LNCaP clone FGC (cell line): ENCODE measurements around the gene SEMA3E.

Experiments used
- DNase-seq: peaks from one replicate; pipeline ENCODE4 v3.0.0-alpha.2; 2011; ENCODE audit warnings: low read depth
- H3K4me3 ChIP-seq: 2 replicates; pipeline ENCODE4 v1.5.1; 2011; ENCODE audit warnings: mild to moderate bottlenecking, low read depth, low read length, control low read depth
- TF ChIP-seq, protein P1 (sequence below): IDR thresholded peaks from 2 replicates; pipeline ENCODE4 v1.5.1; 2012; ENCODE audit warnings: mild to moderate bottlenecking; ENCODE audit not compliant: control insufficient read depth, insufficient read depth; ENCODE audit errors: extremely low read depth

Gene SEMA3E

DNA sequence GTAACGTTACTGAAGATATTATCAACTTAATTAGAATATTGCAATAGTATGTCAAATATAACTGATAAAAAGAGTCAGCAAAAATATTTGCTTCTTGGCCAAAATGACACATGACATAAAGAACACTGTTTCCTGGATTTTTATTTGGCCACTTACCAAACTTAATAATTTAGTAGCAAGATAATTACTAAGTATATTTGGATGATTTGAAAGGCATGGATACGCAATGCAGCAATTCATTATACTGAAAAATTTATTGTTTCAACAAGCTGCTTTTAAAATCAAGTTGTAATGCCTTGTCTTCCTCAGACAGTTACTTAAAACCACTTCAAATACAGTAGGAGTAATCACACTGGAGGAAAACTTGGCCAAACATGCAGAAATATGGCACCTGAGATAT is 234.0 kb downstream of the SEMA3E start:
- no peak for DNase-seq
- no peak overlapping the region for H3K4me3 ChIP-seq
- TF ChIP-seq, protein P1, sequence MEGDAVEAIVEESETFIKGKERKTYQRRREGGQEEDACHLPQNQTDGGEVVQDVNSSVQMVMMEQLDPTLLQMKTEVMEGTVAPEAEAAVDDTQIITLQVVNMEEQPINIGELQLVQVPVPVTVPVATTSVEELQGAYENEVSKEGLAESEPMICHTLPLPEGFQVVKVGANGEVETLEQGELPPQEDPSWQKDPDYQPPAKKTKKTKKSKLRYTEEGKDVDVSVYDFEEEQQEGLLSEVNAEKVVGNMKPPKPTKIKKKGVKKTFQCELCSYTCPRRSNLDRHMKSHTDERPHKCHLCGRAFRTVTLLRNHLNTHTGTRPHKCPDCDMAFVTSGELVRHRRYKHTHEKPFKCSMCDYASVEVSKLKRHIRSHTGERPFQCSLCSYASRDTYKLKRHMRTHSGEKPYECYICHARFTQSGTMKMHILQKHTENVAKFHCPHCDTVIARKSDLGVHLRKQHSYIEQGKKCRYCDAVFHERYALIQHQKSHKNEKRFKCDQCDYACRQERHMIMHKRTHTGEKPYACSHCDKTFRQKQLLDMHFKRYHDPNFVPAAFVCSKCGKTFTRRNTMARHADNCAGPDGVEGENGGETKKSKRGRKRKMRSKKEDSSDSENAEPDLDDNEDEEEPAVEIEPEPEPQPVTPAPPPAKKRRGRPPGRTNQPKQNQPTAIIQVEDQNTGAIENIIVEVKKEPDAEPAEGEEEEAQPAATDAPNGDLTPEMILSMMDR: no peak

DNA sequence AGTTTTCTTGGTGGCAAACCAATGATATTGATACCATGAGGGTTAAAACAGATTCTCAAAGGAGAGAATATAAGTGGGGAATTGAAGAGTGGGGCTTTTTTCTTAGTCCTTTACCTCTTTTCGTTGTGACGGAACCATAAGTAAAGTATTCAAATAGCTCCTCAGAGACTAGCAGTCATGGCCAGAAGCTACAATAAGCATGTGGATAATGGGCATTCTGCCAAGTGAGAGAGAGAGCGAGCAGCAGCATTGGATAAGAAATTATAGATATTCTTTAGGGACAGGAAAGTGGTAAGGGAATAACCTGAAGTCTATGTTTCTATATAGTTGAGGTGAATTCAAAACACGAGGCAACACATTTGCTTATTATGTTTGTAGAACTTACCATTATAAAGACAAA is 235.1 kb downstream of the SEMA3E start:
- H3K4me3 ChIP-seq: no peak overlapping the region
- no peak for DNase-seq
- TF ChIP-seq, protein P1: no peak

DNA sequence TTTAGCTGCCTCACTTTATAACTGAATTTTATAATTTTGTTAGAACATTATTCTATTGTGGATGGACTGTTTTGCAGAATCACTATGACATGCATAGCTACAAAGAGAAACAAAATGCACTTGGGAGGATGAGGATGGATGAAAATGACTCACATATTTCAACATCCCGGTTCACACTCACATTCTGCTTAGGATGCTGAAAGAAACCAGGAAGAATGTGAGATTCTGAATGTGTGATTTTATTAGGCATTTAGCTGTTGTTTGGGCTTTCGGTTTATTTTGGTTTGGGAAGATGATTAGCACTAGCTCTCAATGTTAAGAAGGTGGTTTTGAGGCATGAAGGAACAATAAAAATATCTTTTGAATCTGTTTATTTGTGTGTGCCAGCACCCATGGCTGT is 235.5 kb downstream of the SEMA3E start:
- H3K4me3 ChIP-seq: no peak overlapping the region
- TF ChIP-seq, protein P1: no peak
- no peak for DNase-seq

DNA sequence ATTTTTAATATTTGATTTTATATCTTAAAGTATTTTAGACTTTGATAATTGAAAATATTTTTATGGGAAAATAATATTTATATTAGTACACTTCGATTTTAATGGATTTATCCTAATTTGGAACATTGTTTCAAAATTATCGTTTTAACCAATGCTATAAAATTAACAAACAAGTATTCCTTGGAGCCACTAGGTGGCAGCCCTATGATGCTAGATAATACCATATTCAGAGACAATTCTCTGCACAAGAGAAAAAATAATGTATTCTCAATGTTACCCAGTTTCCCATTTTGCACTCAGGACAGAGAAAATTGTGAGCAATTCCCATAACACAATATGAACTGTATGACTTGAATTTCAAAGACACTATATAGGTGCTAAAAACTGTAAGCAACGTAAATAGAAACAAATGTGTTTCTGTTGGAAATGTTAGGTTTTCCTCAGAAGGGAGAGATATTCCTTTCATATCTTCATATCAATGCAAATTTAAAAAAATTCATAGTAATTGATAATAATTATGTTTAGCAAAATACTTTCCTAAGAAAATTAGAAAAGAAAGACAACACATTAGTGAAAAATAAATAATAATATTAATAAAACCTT is 237.8 kb downstream of the SEMA3E start:
- no peak overlapping the region for H3K4me3 ChIP-seq
- TF ChIP-seq, protein P1: peak; percentile 62
- peak; percentile 18 for DNase-seq

DNA sequence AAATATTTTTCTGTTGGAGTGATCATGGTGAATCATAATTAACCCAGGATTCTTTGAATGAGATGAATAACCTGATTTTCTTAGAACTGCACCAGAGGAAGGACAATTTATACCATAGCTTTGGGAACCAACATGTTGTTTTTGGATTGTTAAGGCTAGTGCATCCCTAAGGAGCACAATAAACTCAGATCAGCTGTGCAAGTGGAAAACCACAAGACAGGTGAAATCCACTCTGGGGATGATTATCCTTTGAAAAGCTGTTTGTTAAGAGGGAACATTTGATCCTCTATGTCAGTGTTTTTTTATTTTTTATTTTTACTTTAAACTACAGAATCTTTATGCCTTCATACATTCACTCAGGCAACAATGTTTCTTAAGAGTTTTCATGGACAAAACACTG is 254.2 kb downstream of the SEMA3E start:
- TF ChIP-seq, protein P1: no peak
- no peak for DNase-seq
- no peak overlapping the region for H3K4me3 ChIP-seq

DNA sequence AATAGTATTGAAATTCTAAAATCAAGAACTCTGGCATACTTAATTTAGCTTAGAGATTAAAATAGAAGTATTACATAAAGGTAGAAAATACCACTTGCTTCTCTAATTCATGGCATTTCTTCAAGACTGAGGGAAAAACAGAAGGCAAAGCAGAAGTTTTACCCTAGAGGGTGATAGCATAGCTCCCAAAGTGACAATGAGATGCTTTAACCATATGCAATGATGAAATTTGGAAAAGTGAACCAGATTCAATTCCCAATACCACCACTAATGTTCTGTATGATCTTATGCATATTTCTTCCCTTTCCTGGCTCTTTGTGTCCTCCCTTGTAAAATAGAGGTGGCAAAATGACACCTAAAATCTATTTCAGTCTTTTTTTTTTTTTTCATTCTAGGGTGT is 260.5 kb downstream of the SEMA3E start:
- TF ChIP-seq, protein P1: no peak
- H3K4me3 ChIP-seq: no peak overlapping the region

DNA sequence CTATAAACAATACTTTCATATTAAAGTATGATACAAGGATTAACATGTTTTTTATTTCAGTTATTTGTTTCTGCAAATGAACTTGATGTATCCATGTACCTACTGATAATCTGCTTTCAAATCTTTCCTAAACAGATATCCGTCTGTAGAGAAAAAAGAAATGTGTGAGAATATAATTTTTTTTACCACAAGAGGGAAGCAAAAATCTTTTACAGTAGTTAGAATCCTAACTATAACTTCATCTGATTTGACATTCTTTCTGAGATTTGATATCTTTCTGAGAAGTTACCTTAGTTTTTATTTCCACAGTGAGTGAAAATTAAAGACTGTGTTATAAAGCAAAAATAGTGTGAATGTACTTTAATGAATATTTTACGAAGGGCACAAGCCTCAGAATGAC is 282.3 kb downstream of the SEMA3E start:
- TF ChIP-seq, protein P1: peak; percentile 27
- no peak overlapping the region for H3K4me3 ChIP-seq
- no peak for DNase-seq

More for the DNA sequence above, 260.5 kb downstream of the SEMA3E start:
- no peak for DNase-seq
